Parathyroid adenoma (tissue), 2 donors: ENCODE results near the gene ADAMTS4.

Source experiments
- H2AFZ ChIP-seq: fragments of 300-600 bp; sonication (generic); one replicate; pipeline ENCODE4 v1.7.0; 2017; ENCODE audit warnings: antibody characterized with exemption, mild to moderate bottlenecking
- H3K27ac ChIP-seq: fragments of 300-600 bp; sonication (generic); one replicate; pipeline ENCODE4 v1.7.0; 2017
- H3K27me3 ChIP-seq: fragments of 300-600 bp; sonication (generic); one replicate; pipeline ENCODE4 v1.7.0; 2017; ENCODE audit warnings: low read length; ENCODE audit not compliant: control insufficient read depth, insufficient read depth
- H3K36me3 ChIP-seq: fragments of 300-600 bp; sonication (generic); one replicate; pipeline ENCODE4 v1.7.0; 2017; ENCODE audit warnings: low read length; ENCODE audit not compliant: control insufficient read depth, insufficient read depth
- H3K4me1 ChIP-seq: fragments of 300-600 bp; sonication (generic); one replicate; pipeline ENCODE4 v1.7.0; 2017; ENCODE audit warnings: control low read depth
- H3K4me2 ChIP-seq: fragments of 300-600 bp; sonication (generic); one replicate; pipeline ENCODE4 v1.7.0; 2017; ENCODE audit warnings: low read length
- H3K4me3 ChIP-seq: fragments of 300-600 bp; sonication (generic); one replicate; pipeline ENCODE4 v1.7.0; 2017; ENCODE audit warnings: low read depth, low read length
- H3K79me2 ChIP-seq: fragments of 300-600 bp; sonication (generic); one replicate; pipeline ENCODE4 v1.7.0; 2017; ENCODE audit warnings: control low read depth
- H3K9ac ChIP-seq: fragments of 300-600 bp; sonication (generic); one replicate; pipeline ENCODE4 v1.7.0; 2017; ENCODE audit warnings: mild to moderate bottlenecking
- H3K9me3 ChIP-seq: fragments of 300-600 bp; sonication (generic); one replicate; pipeline ENCODE4 v1.7.0; 2017; ENCODE audit warnings: low read length; ENCODE audit not compliant: control insufficient read depth
- TF ChIP-seq, protein P1 (sequence below): fragments of 300-600 bp; sonication (generic); IDR thresholded peaks from one replicate; pipeline ENCODE4 v1.7.0; 2017; ENCODE audit warnings: antibody characterized with exemption, mild to moderate bottlenecking
- donor health status: primary hyperparathyroidism.

ADAMTS4 gene

DNA sequence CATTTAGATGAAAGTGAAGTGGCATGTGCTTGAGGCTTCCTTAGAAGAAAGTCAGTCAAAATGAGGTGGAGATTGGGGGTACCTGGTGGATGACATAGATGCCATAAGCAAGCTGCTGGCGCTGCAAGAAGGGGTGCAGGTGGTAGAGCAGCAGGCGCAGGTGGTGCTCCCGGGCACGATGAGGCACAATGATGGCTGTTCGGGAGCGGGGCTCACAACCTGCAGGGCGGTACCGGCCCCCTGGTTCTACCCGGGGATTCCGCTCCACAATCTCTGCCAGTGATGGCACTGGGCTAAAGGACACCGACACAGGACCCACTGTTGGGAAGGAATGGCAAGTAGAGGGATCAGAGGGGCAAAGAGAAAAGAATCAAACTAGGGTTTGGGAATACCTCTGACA lies 23.9 kb downstream of the ADAMTS4 start:
- Histone ChIP-seq H3K9ac (no peak overlapping the region), H3K4me1 (peaks cover 3% of the 10 kb centered on the region), H3K36me3 (no peaks in the 10 kb centered on the region), H2AFZ (no peak overlapping the region), H3K9me3 (no peaks in the 10 kb centered on the region), H3K4me3 (no peak overlapping the region), H3K27me3 (no peaks in the 10 kb centered on the region), H3K27ac (no peak overlapping the region), H3K79me2 (peaks cover 4% of the 10 kb centered on the region), H3K4me2 (no peak overlapping the region)
- TF ChIP-seq, protein P1, sequence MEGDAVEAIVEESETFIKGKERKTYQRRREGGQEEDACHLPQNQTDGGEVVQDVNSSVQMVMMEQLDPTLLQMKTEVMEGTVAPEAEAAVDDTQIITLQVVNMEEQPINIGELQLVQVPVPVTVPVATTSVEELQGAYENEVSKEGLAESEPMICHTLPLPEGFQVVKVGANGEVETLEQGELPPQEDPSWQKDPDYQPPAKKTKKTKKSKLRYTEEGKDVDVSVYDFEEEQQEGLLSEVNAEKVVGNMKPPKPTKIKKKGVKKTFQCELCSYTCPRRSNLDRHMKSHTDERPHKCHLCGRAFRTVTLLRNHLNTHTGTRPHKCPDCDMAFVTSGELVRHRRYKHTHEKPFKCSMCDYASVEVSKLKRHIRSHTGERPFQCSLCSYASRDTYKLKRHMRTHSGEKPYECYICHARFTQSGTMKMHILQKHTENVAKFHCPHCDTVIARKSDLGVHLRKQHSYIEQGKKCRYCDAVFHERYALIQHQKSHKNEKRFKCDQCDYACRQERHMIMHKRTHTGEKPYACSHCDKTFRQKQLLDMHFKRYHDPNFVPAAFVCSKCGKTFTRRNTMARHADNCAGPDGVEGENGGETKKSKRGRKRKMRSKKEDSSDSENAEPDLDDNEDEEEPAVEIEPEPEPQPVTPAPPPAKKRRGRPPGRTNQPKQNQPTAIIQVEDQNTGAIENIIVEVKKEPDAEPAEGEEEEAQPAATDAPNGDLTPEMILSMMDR, result no peak

DNA sequence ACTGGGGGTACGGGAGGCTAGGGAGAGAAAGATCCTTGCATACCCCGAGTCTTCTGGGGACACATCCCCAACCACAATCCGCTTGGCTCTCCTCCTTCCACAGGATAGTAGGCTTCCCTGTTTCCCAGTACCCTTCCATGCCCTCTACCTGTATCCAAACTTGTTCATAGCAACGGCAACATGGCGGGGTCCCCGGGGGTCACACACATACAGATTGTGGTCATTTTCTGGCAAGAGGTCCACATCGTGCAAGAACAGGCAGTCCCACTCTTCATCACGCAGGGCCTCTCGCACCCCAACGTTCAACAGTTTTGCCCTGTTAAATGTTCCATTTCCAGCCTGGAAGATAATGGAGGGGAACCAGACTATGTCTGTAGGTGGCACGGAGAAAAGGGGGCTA lies 25.1 kb downstream of the ADAMTS4 start:
- TF ChIP-seq, protein P1, result no peak
- H3K27ac ChIP-seq, result no peak overlapping the region
- no peak overlapping the region for H3K4me2 ChIP-seq
- H3K9ac ChIP-seq, result no peak overlapping the region
- no peaks in the 10 kb centered on the region for H3K36me3 ChIP-seq
- peaks cover 3% of the 10 kb centered on the region for H3K4me1 ChIP-seq
- no peaks in the 10 kb centered on the region for H3K27me3 ChIP-seq
- no peak overlapping the region for H2AFZ ChIP-seq
- no peaks in the 10 kb centered on the region for H3K9me3 ChIP-seq
- peaks cover 4% of the 10 kb centered on the region for H3K79me2 ChIP-seq
- no peak overlapping the region for H3K4me3 ChIP-seq

DNA sequence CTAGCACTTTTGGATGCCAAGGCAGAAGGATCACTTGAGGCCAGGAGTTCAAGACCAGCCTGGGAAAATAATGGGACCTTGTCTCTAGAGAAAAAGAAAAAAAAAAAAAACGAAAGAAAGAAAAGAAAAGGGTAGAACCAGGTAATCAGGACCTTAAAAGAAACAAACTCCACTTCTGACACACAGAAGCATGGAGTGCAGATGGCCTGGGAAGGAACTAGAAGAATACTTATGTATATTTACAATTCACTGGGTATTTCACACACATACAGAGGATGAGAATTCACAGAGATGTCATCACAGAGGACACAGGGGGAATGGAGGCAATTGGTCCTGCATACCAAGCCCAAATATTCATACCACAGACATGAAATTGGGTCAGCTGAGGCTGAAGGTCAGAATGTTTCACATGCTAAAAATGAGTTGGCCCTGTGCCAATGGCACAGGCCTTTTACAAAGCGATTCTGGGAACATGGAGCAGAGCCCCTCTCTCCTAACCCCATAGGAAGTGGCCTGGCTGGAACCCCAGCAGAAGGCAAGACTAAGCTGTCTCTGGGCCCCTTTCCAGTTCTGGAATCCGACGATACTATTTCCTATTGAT lies 26.0 kb downstream of the ADAMTS4 start:
- H3K9ac ChIP-seq, result no peak overlapping the region

DNA sequence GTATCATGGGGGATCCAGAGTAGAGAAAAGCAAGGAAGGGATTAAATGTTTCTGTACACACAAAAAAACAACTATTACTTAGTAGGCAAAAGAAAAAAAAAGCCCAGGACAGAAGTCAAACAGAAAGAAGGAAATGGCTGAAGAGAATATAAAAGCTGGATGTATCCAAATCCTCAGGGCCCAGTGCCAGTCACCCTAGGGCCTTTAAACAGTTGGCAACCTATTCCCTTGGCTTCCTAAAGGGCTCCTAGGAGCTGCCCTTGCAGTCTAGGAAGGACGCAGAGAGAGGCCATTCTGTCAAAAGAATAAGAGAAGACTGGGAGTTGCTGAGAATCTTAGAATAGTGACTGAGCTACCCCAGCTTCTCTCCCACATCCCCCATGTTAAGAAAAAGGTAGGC lies 26.5 kb downstream of the ADAMTS4 start:
- Histone ChIP-seq H3K9ac (no peak overlapping the region), H3K36me3 (no peaks in the 10 kb centered on the region), H2AFZ (no peak overlapping the region), H3K4me2 (no peak overlapping the region), H3K4me3 (no peak overlapping the region), H3K4me1 (no peaks in the 10 kb centered on the region), H3K27me3 (no peaks in the 10 kb centered on the region), H3K79me2 (no peaks in the 10 kb centered on the region), H3K9me3 (no peaks in the 10 kb centered on the region), H3K27ac (peak overlapping the region; percentile 32)
- TF ChIP-seq, protein P1, result no peak

More for the DNA sequence above, 26.0 kb downstream of the ADAMTS4 start:
- H2AFZ ChIP-seq, result no peak overlapping the region
- H3K27me3 ChIP-seq, result no peaks in the 10 kb centered on the region
- TF ChIP-seq, protein P1, result no peak
- H3K9me3 ChIP-seq, result no peaks in the 10 kb centered on the region
- no peaks in the 10 kb centered on the region for H3K36me3 ChIP-seq
- H3K27ac ChIP-seq, result peak overlapping the region; percentile 44
- no peak overlapping the region for H3K4me3 ChIP-seq
- no peaks in the 10 kb centered on the region for H3K4me1 ChIP-seq
- peaks cover 2% of the 10 kb centered on the region for H3K79me2 ChIP-seq
- H3K4me2 ChIP-seq, result no peak overlapping the region

DNA sequence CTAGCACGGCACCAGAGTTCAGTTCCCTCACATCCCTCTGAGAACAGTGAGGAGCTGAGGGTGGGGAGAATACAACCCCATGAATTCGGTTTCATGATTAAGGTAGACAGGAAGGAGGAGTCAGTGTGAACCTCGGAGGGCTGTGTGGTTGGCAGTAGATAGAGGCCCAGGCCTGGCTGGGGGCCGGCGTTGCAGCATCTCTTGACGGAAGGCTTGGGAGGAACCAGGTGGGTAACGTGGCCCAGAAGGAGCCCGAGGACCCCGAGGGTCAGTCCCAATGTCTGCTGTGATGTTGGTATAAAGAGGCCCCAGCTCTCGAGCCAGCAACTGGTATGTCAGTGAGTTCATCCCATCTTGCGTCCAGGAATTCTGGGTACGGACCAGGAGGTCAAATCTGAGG lies 27.2 kb downstream of the ADAMTS4 start:
- Histone ChIP-seq H3K36me3 (no peaks in the 10 kb centered on the region), H3K4me1 (no peaks in the 10 kb centered on the region), H3K27ac (no peak overlapping the region), H3K4me2 (no peak overlapping the region), H3K4me3 (no peak overlapping the region), H3K9ac (no peak overlapping the region), H3K79me2 (no peaks in the 10 kb centered on the region), H3K27me3 (no peaks in the 10 kb centered on the region), H3K9me3 (no peaks in the 10 kb centered on the region), H2AFZ (no peak overlapping the region)
- TF ChIP-seq, protein P1, result no peak
